OCI-LY7 (cell line): ENCODE data around the gene FNDC3A. TPM values are rescaled to one million over a fixed set of nuclear protein-coding genes. Genes with fewer than 3 reads are reported as not detected.

Source experiments
- BruUV-seq: library from RNA; stranded (reverse); fragments of 400-500 nt; replicated peaks from 2 replicates; lab custom pipeline; 2021; lab: Mats Ljungman, UMichigan
- CTCF ChIA-PET: fragments of 300-600 bp; sonication (Branson Sonifier 250); formaldehyde crosslinking; loops from one replicate; lab custom pipeline; 2022; ENCODE audit warnings: antibody characterized with exemption; ENCODE audit not compliant: unreplicated experiment; lab: Charles Lee
- POLR2A ChIA-PET: fragments of 300-600 bp; sonication (Branson Sonifier 250); formaldehyde crosslinking; loops from one replicate; lab custom pipeline; 2022; ENCODE audit warnings: antibody characterized with exemption; lab: Charles Lee
- DNase-seq: peaks from one replicate; pipeline ENCODE4 v3.0.0-alpha.2; 2015; ENCODE audit warnings: low spot score
- H2AFZ ChIP-seq: fragments of 200-600 bp; sonication (generic), shearing (Covaris generic); 2 replicates; pipeline ENCODE4 v1.6.1; 2014; ENCODE audit warnings: mild to moderate bottlenecking, antibody characterized with exemption, low read length, moderate library complexity
- H3K27ac ChIP-seq: fragments of 200-600 bp; sonication (generic); 2 replicates; pipeline ENCODE4 v1.5.1; 2014; ENCODE audit warnings: mixed run types, low read depth, mild to moderate bottlenecking, moderate library complexity, low read length, inconsistent platforms; ENCODE audit not compliant: poor library complexity, severe bottlenecking
- H3K36me3 ChIP-seq: fragments of 200-600 bp; sonication (generic); 2 replicates; pipeline ENCODE4 v1.6.1; 2014; ENCODE audit warnings: mild to moderate bottlenecking, antibody characterized with exemption, low read length, moderate library complexity, mixed read lengths; ENCODE audit not compliant: insufficient read depth
- H3K4me1 ChIP-seq: fragments of 200-600 bp; sonication (generic); 2 replicates; pipeline ENCODE4 v1.5.1; 2014; ENCODE audit warnings: mild to moderate bottlenecking, low read length; ENCODE audit not compliant: insufficient read depth, poor library complexity, severe bottlenecking
- H3K4me2 ChIP-seq: fragments of 200-600 bp; sonication (generic); 2 replicates; pipeline ENCODE4 v1.6.1; 2014; ENCODE audit warnings: mild to moderate bottlenecking, low read length
- H3K4me3 ChIP-seq: fragments of 200-600 bp; sonication (generic); 2 replicates; pipeline ENCODE4 v1.5.1; 2014; ENCODE audit warnings: mild to moderate bottlenecking, low read depth, low read length; ENCODE audit not compliant: poor library complexity, severe bottlenecking
- H3K79me2 ChIP-seq: fragments of 200-600 bp; sonication (generic); 2 replicates; pipeline ENCODE4 v1.6.1; 2016; ENCODE audit warnings: low read depth, mild to moderate bottlenecking, low read length, moderate library complexity, mixed read lengths; ENCODE audit not compliant: insufficient read depth
- H3K9me2 ChIP-seq: fragments of 200-600 bp; sonication (generic); 2 replicates; pipeline ENCODE4 v1.6.1; 2016; ENCODE audit warnings: mild to moderate bottlenecking, low read length, mixed read lengths; ENCODE audit not compliant: insufficient read depth
- H3K9me3 ChIP-seq: fragments of 200-600 bp; sonication (generic); 2 replicates; pipeline ENCODE4 v1.6.1; 2014; ENCODE audit warnings: mild to moderate bottlenecking, mixed run types, low read length, mixed read lengths
- H4K20me1 ChIP-seq: fragments of 200-600 bp; sonication (generic); 2 replicates; pipeline ENCODE4 v1.6.1; 2014; ENCODE audit warnings: mild to moderate bottlenecking, antibody characterized with exemption, low read length, moderate library complexity, mixed read lengths; ENCODE audit not compliant: insufficient read depth
- CTCF ChIP-seq: fragments of 200-600 bp; sonication (generic); conservative IDR thresholded peaks from 2 replicates; pipeline ENCODE4 v1.5.1; 2014; ENCODE audit warnings: mild to moderate bottlenecking, antibody characterized with exemption, low read length, moderate library complexity, mixed read lengths
- EZH2phosphoT487 ChIP-seq: fragments of 200-600 bp; sonication (generic); IDR thresholded peaks from 2 replicates; pipeline ENCODE4 v1.6.1; 2018; ENCODE audit warnings: low read depth, borderline replicate concordance, mild to moderate bottlenecking, mixed run types, antibody characterized with exemption, low read length, moderate library complexity, mixed read lengths
- intact Hi-C: fragments of 100-400 bp; cut with micrococcal nuclease; formaldehyde crosslinking; loops from one replicate; pipeline ENCODE4 v1.10.0; 2022; ENCODE audit not compliant: unreplicated experiment
- total RNA-seq, 2 experiments: library from RNA; depleted of rRNA in 1 of 2; stranded (reverse); fragments of >200 nt in 1 of 2; shearing (Covaris generic) in 1 of 2; gene quantifications; 2 replicates each; pipeline ENCODE4 v1.2.3, GENCODE V29; 2014 to 2022

The FNDC3A gene
- total RNA-seq, 2 experiments from 2014 or later, result 38.7 to 59.6 TPM

GRCh38 chr13:49248622-49249002 lies 272.9 kb downstream of the FNDC3A start:
- Histone ChIP-seq H3K9me3 (no peaks in the 10 kb centered on the region), H3K4me3 (peak overlapping the region; percentile 83), H3K79me2 (peaks cover 13% of the 10 kb centered on the region; the same call in 1 of the 2 replicates), H3K36me3 (peaks cover 23% of the 10 kb centered on the region), H3K9me2 (0 out of 2 replicates have a peak, but pooled peaks cover 6% of the 10 kb centered on the region), H3K4me2 (peak overlapping the region; percentile 79), H3K4me1 (peaks cover 11% of the 10 kb centered on the region), H3K27ac (peak overlapping the region; percentile 25), H4K20me1 (no peaks in the 10 kb centered on the region), H2AFZ (peak overlapping the region; percentile 92)
- peak; percentile 30 for DNase-seq
- intact Hi-C loops, result loop anchor here (5.0 kb wide), 2 partner anchors 189 to 359 kb away; no protein-coding TSS in a partner anchor
- BruUV-seq, result no TSS peak
- TF ChIP-seq CTCF (peak; percentile 69), EZH2phosphoT487 (no peak)
- ChIA-PET CTCF (interaction anchor here (0.9 to 1.4 kb wide), 2 partner anchors 13 to 32 kb away, joined by 3 read pairs; no protein-coding TSS in a partner anchor), POLR2A (interaction anchor here (0.8 to 1.6 kb wide), 8 partner anchors 9 to 419 kb away, joined by 3 to 5 read pairs (median 4); no protein-coding TSS in a partner anchor)

GRCh38 chr13:49251326-49251725 lies 275.6 kb downstream of the FNDC3A start:
- TF ChIP-seq EZH2phosphoT487 (no peak), CTCF (no peak)
- no peak overlapping the region for H3K27ac ChIP-seq
- ChIA-PET CTCF (no interaction called here), POLR2A (interaction anchor here (0.5 kb wide), 1 partner anchor 214 kb away, joined by 3 read pairs; no protein-coding TSS in a partner anchor)
- no peak overlapping the region for H3K4me2 ChIP-seq
- BruUV-seq, result no TSS peak
- H3K4me1 ChIP-seq, result peaks cover 11% of the 10 kb centered on the region
- H3K9me2 ChIP-seq, result 0 out of 2 replicates have a peak, but pooled peaks cover 6% of the 10 kb centered on the region
- H3K4me3 ChIP-seq, result no peak overlapping the region
- intact Hi-C loops, result no loop called here
- H3K36me3 ChIP-seq, result peaks cover 49% of the 10 kb centered on the region
- DNase-seq, result no peak
- peaks cover 13% of the 10 kb centered on the region; the same call in 1 of the 2 replicates for H3K79me2 ChIP-seq
- H4K20me1 ChIP-seq, result no peaks in the 10 kb centered on the region
- H3K9me3 ChIP-seq, result no peaks in the 10 kb centered on the region
- no peak overlapping the region for H2AFZ ChIP-seq

- Histone ChIP-seq H3K36me3 (peaks cover 67% of the 10 kb centered on the region), H3K27ac (no peak overlapping the region)
- DNase-seq, result no peak
Observed at GRCh38 chr13:49253310-49253709, 277.6 kb downstream of the FNDC3A start.

More at GRCh38 chr13:49253310-49253709, 277.6 kb downstream of the FNDC3A start:
- H2AFZ ChIP-seq, result no peak overlapping the region
- no peaks in the 10 kb centered on the region for H4K20me1 ChIP-seq
- intact Hi-C loops, result no loop called here
- peaks cover 11% of the 10 kb centered on the region for H3K4me1 ChIP-seq
- H3K9me3 ChIP-seq, result no peaks in the 10 kb centered on the region
- ChIA-PET POLR2A (no interaction called here), CTCF (no interaction called here)
- no peak overlapping the region for H3K4me2 ChIP-seq
- no TSS peak for BruUV-seq
- no peaks in the 10 kb centered on the region for H3K9me2 ChIP-seq
- H3K79me2 ChIP-seq, result peaks cover 11% of the 10 kb centered on the region; the same call in 1 of the 2 replicates
- TF ChIP-seq EZH2phosphoT487 (no peak), CTCF (no peak)
- no peak overlapping the region for H3K4me3 ChIP-seq
